GM18861 (cell line): ENCODE results near the gene RPRM.
"Not testable (repeated sequence)": the region's sequence is repeated elsewhere in the genome, so short reads cannot be mapped to it uniquely, and the experiment has no call there.

ENCODE experiments used
- ATAC-seq: cut with Tn5 transposase; IDR thresholded peaks from one replicate; pipeline ENCODE4 v1.9.1; 2021; ENCODE audit not compliant: unreplicated experiment

RPRM gene

DNA sequence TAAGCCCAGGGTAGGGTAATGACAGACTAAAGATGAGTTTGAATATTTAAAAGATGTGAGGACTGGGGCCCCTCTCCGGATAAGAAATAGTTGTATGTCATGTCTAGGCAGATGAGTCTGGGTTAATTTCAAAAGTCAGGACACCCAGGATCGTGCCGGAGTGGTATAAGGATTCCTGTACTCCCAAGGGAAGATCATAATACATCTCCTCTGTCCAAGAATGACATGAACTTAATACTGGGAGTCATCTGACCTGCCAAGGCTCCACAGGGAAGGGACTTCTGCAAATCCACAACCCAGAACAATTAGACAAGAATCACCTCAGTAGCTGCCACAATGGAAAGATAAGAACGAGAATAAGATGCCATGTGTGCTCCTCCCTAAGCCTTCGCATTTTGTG, 17.1 kb downstream of the RPRM start:
- no peak for ATAC-seq

DNA sequence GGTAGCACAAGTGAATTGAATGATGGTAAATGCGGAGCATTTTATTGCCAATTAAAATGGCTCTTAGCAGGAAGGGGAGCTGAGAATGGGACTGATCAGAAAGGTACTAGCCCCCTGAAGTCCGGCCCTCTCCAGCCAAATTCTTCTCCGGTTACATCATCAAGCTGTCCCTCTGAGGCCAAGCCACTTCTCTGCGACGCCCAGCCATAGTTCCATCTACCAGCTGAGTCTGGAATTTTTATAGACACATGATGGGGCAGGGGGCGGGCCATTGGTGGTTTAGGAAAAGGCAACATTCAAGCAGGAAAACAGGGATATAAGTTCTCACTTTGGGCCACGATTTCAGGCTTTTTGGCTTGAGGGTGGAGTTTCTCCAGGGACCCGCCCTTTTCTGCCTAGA, 22.7 kb downstream of the RPRM start:
- no peak for ATAC-seq

DNA sequence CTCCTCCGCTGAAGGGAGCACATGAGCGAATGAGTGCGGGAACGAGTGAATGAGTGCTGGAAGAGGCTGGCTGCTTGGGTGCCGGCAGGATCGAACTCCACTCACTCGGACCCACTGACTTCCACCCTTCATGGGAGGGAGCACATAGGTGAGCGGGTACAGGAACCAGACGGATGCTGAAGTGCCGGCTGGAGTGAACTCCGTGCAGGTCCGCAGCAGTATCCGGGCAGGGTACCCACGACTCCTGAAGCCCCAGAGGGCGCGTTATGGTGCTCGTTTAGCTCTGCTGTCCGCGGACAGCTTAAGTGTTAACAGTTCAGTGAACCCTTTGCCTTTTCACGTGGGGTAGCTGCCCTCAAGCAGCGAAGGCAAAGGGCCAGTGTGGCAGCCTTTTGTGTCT, 23.2 kb downstream of the RPRM start:
- ATAC-seq = no peak

DNA sequence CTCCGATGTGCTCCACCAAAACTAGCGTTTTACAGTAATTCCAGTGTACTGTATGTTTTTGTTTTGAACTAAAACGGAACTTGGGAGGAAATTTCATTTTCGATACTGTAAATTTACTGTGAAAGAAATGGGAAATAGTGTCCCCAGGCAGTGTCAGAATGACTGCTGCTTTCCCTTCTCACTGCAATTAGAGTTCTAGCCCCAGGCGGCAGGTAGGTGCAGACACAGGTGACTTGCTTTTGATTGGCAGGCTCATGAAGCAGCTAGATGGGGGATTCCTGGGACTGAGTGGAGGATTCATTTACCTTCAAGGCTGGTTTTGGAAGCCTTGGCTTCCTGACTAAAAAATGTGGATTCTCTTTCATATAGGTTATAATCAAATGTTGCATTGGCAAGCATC, 27.0 kb downstream of the RPRM start:
- no peak for ATAC-seq

DNA sequence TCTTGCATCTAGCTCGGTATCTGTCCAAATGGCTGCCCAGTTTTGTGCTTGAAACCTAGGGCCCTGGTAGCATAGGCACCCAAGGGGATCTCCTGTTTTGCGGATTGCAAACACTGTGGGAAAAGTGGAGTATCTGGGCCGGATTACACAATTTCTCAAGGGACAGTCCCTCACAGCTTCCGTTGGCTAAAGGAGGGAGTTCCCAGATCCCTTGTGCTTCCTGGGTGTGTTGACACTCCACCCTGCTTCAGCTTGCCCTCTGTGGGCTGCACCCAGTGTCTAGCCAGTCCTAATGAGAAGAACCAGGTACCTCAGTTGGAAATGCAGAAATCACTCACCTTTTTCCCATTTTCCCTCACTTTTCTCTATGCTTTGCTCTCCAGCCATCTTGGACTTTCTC, 35.5 kb downstream of the RPRM start:
- ATAC-seq = no peak

DNA sequence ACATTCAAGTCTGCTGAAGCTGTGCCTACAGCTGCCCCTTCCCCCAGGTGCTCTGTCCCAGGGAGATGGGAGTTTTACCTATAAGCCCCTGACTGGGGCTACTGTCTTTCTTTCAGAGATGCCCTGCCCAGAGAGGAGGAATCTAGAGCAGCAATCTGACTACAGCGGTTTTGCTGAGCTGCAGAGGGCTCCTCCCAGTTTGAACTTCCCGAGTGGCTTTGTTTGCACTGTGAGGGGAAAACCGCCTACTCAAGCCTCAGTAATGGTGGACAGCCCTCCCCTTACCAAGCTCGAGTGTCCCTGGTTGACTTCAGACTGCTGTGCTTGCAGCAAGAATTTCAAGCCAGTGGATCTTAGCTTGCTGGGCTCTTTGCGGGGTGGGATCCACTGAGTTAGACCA, 35.9 kb downstream of the RPRM start:
- ATAC-seq = not testable (repeated sequence)

DNA sequence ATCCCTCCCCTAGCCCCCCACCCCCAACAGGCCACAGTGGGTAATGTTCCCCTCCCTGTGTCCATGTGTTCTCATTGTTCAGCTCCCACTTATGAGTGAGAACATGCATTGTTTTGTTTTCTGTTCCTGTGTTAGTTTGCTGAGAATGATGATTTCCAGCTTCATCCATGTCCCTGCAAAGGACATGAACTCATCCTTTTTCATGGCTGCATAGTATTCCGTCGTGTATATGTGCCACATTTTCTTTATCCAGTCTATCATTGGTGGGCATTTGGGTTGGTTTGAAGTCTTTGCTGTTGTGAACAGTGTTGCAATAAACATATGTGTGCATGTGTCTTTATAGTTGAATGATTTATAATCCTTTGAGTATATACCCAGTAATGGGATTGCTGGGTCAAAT, 38.5 kb downstream of the RPRM start:
- ATAC-seq = not testable (repeated sequence)

DNA sequence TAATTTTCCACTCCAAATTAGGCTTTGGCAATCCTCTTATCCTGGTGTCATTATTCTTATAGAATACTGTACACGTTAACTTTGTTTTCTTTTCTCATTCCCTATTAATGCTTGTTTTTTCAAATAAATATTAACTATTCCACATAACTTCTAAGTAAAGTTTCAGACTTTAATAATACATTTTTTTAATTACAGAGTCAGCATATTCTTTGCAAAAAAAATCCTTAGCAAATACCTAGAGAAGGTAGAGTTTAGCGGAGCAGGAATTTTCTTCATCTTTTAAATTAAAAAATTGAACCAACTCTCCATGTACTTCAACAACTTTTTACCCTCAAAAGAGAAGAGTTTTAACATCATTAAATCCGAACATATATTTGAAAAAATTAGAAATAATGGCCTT, 45.2 kb downstream of the RPRM start:
- no peak for ATAC-seq

DNA sequence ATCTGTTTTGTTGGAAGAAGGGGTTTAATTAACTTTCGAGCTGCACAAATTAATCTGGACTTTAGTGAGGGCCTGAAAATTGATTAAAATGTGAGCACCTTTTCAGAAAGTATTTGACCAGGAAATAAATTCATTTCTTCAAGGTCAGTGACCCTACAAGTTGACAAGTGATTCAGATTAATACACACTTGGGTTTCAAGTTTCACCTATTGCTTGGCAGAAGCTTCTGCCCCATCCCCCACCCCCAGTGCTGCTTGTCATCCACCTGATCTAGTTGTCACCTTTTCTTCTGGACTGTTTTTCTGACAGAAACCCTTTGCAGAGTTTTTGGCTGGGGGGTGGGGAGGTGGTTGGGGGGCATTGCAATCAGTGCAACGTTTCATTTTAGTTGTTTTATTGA, 46.2 kb downstream of the RPRM start:
- no peak for ATAC-seq

DNA sequence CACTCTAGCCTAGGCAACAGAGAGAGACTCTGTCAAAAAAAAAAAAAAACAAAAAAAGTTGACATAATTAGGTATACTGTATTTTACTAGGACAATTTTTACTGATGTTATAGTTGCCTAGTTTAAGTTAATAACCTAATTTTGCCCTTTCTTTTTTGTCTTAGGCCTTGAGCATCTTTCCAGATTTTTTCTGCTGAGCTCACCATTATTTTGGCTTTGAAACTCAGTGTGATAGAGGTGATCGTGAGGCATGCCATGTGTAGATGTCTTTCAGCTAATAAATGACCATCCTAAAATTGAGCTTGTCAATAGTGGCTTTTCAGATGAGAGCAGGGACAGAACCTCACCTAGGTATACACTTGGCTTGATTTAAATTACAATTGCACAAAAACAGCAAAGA, 47.4 kb downstream of the RPRM start:
- no peak for ATAC-seq
